PC-3 (cell line): ENCODE data around the gene KRT3. TPM values are rescaled to one million over a fixed set of nuclear protein-coding genes. Genes with fewer than 3 reads are reported as not detected.

Experiments used
- ATAC-seq: fragments of 200-7000 bp; cut with Tn5 transposase; 2 replicates; pipeline ENCODE4 v1.9.1; 2020; ENCODE audit warnings: mild to moderate bottlenecking, moderate library complexity
- BruUV-seq: library from RNA; stranded (reverse); fragments of 400-500 nt; replicated peaks from 2 replicates; lab custom pipeline; 2021; lab: Mats Ljungman, UMichigan
- CTCF ChIA-PET: fragments of 300-600 bp; sonication (Branson Sonifier 250); formaldehyde crosslinking; loops from one replicate; lab custom pipeline; 2022; ENCODE audit warnings: antibody characterized with exemption; lab: Charles Lee
- POLR2A ChIA-PET: fragments of 300-600 bp; sonication (Branson Sonifier 250); formaldehyde crosslinking; loops from one replicate; lab custom pipeline; 2022; ENCODE audit warnings: antibody characterized with exemption; ENCODE audit not compliant: unreplicated experiment; lab: Charles Lee
- DNase-seq: peaks from one replicate; pipeline ENCODE4 v3.0.0-alpha.2; 2015
- H2AFZ ChIP-seq: fragments of 300-600 bp; sonication (generic); 2 replicates; pipeline ENCODE4 v1.6.0; 2016; ENCODE audit warnings: antibody characterized with exemption, low read length
- H3F3A ChIP-seq: fragments of 300-600 bp; sonication (generic); one replicate; pipeline ENCODE4 v1.6.0; 2017; ENCODE audit warnings: antibody characterized with exemption, low read length, control low read depth, mild to moderate bottlenecking; ENCODE audit not compliant: unreplicated experiment
- H3K27ac ChIP-seq: fragments of 300-600 bp; sonication (generic); 2 replicates; pipeline ENCODE4 v1.5.1; 2016; ENCODE audit warnings: mild to moderate bottlenecking, low read length
- H3K27me3 ChIP-seq: fragments of 300-600 bp; sonication (generic); 2 replicates; pipeline ENCODE4 v1.6.1; 2016; ENCODE audit warnings: low read length, mixed read lengths
- H3K36me3 ChIP-seq: fragments of 300-600 bp; sonication (generic); 2 replicates; pipeline ENCODE4 v1.6.1; 2016; ENCODE audit warnings: low read depth, mixed run types, low read length, mixed read lengths
- H3K4me1 ChIP-seq: fragments of 300-600 bp; sonication (generic); 2 replicates; pipeline ENCODE4 v1.5.1; 2016; ENCODE audit warnings: low read length; ENCODE audit not compliant: insufficient read depth
- H3K4me2 ChIP-seq: fragments of 300-600 bp; sonication (generic); 2 replicates; pipeline ENCODE4 v1.6.0; 2016; ENCODE audit warnings: low read length
- H3K4me3 ChIP-seq: fragments of 300-600 bp; sonication (generic); 2 replicates; pipeline ENCODE4 v1.5.1; 2016; ENCODE audit warnings: mild to moderate bottlenecking, low read length, mixed read lengths
- H3K79me2 ChIP-seq: fragments of 300-600 bp; sonication (generic); 2 replicates; pipeline ENCODE4 v1.6.1; 2017; ENCODE audit warnings: low read length, mixed read lengths
- H3K9ac ChIP-seq: fragments of 300-600 bp; sonication (generic); 2 replicates; pipeline ENCODE4 v1.6.0; 2016; ENCODE audit warnings: mild to moderate bottlenecking, low read length
- H3K9me2 ChIP-seq: fragments of 300-600 bp; sonication (generic); replicated peaks from 2 replicates; pipeline ENCODE4 v1.6.1; 2016; ENCODE audit warnings: mixed run types, low read length, mixed read lengths
- H3K9me3 ChIP-seq: fragments of 300-600 bp; sonication (generic); 2 replicates; pipeline ENCODE4 v1.6.1; 2016; ENCODE audit warnings: low read length, mixed read lengths
- H4K20me1 ChIP-seq: fragments of 300-600 bp; sonication (generic); 2 replicates; pipeline ENCODE4 v1.6.1; 2016; ENCODE audit warnings: low read length, mixed read lengths
- CTCF ChIP-seq: fragments of 300-600 bp; sonication (generic); conservative IDR thresholded peaks from 2 replicates; pipeline ENCODE4 v1.5.1; 2017; ENCODE audit warnings: antibody characterized with exemption, low read depth, mild to moderate bottlenecking, low read length
- EZH2 ChIP-seq: fragments of 300-600 bp; sonication (generic); IDR thresholded peaks from one replicate; pipeline ENCODE4 v1.6.1; 2017; ENCODE audit warnings: antibody characterized with exemption, mild to moderate bottlenecking, low read length; ENCODE audit not compliant: unreplicated experiment
- EZH2phosphoT487 ChIP-seq: fragments of 300-600 bp; sonication (generic); IDR thresholded peaks from 2 replicates; pipeline ENCODE4 v1.6.1; 2018; ENCODE audit warnings: mild to moderate bottlenecking, antibody characterized with exemption, low read length, borderline replicate concordance
- intact Hi-C: fragments of 100-400 bp; cut with micrococcal nuclease; formaldehyde crosslinking; loops from 2 replicates; pipeline ENCODE4 v1.9.0; 2023
- total RNA-seq: library from RNA; depleted of rRNA; stranded (reverse); fragments of >200 nt; gene quantifications from 2 replicates; pipeline ENCODE4 v1.2.3, GENCODE V29; 2014

KRT3 gene
- total RNA-seq, 1 experiment from 2014 or later, result 0.33 TPM

GRCh38 chr12:52772772-52773171 lies 23.1 kb downstream of the KRT3 start:
- H3K36me3 ChIP-seq, result no peaks in the 10 kb centered on the region
- H2AFZ ChIP-seq, result no peak overlapping the region
- no peaks in the 10 kb centered on the region for H4K20me1 ChIP-seq
- H3K4me1 ChIP-seq, result no peaks in the 10 kb centered on the region; the same call in 1 of the 2 replicates
- no peaks in the 10 kb centered on the region for H3K9me3 ChIP-seq
- no TSS peak for BruUV-seq
- H3K27ac ChIP-seq, result no peak overlapping the region
- H3F3A ChIP-seq, result no peaks in the 10 kb centered on the region
- ATAC-seq (no peak), DNase-seq (no peak)
- H3K27me3 ChIP-seq, result peaks cover 13% of the 10 kb centered on the region
- intact Hi-C loops, result no loop called here
- CTCF ChIA-PET, result no interaction called here
- no peak overlapping the region for H3K4me3 ChIP-seq
- H3K4me2 ChIP-seq, result no peak overlapping the region
- H3K9me2 ChIP-seq, result no peaks in the 10 kb centered on the region
- H3K79me2 ChIP-seq, result no peaks in the 10 kb centered on the region
- TF ChIP-seq EZH2 (no peak), CTCF (no peak), EZH2phosphoT487 (no peak)
- POLR2A ChIA-PET, result no interaction called here
- no peak overlapping the region for H3K9ac ChIP-seq

DNA sequence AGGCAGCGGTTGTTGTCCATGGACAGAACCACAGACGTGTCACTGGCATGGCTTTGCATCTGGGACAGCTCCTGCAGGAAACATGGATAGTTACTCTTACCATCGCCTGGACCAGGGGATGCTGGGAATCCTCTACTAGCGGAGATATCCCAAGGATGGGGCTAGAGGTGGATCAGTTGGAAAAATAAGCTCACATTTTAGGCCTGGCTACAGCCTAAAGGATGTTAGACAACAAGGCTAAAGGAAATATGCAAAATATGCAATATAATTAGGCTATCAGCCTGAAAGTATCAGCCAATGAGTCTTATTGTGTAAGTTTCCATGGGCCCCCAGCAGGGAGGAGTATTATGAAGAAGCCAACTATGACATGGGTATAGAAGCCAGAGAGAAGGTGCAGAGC lies 23.7 kb downstream of the KRT3 start:
- Histone ChIP-seq H3K4me3 (no peak overlapping the region), H3K4me1 (no peaks in the 10 kb centered on the region; the same call in 1 of the 2 replicates), H3F3A (no peaks in the 10 kb centered on the region), H3K27ac (no peak overlapping the region), H2AFZ (no peak overlapping the region), H3K9me2 (no peaks in the 10 kb centered on the region), H3K9ac (no peak overlapping the region), H3K79me2 (no peaks in the 10 kb centered on the region), H3K27me3 (peaks cover 13% of the 10 kb centered on the region), H3K36me3 (no peaks in the 10 kb centered on the region), H3K9me3 (no peaks in the 10 kb centered on the region), H4K20me1 (no peaks in the 10 kb centered on the region), H3K4me2 (no peak overlapping the region)
- POLR2A ChIA-PET, result no interaction called here
- TF ChIP-seq EZH2phosphoT487, result no peak
- TF ChIP-seq EZH2, result no peak
- TF ChIP-seq CTCF, result no peak
- no peak for DNase-seq
- ATAC-seq, result no peak
- CTCF ChIA-PET, result no interaction called here
- intact Hi-C loops, result no loop called here
- BruUV-seq, result no TSS peak

GRCh38 chr12:52771505-52771904 lies 24.4 kb downstream of the KRT3 start:
- Histone ChIP-seq H3K4me1 (no peaks in the 10 kb centered on the region; the same call in 1 of the 2 replicates), H3K36me3 (no peaks in the 10 kb centered on the region), H2AFZ (no peak overlapping the region), H3K27me3 (peaks cover 13% of the 10 kb centered on the region), H3K79me2 (no peaks in the 10 kb centered on the region), H3K9me2 (no peaks in the 10 kb centered on the region), H3F3A (no peaks in the 10 kb centered on the region), H3K4me2 (no peak overlapping the region), H3K9ac (no peak overlapping the region), H3K4me3 (no peak overlapping the region), H3K9me3 (no peaks in the 10 kb centered on the region), H4K20me1 (no peaks in the 10 kb centered on the region), H3K27ac (no peak overlapping the region)
- no TSS peak for BruUV-seq
- ChIA-PET POLR2A (no interaction called here), CTCF (no interaction called here)
- DNase-seq (no peak), ATAC-seq (no peak)
- intact Hi-C loops, result no loop called here
- TF ChIP-seq EZH2, result no peak
- no peak for TF ChIP-seq EZH2phosphoT487
- TF ChIP-seq CTCF, result no peak
